ENCODE measurements around the gene SSBP3. TPM values are rescaled to one million over a fixed set of nuclear protein-coding genes. Genes with fewer than 3 reads are reported as not detected.
A peak's percentile ranks its signal among the peaks of the same experiment; 100 is the strongest.

Gene SSBP3
- total and polyA plus RNA-seq, 5 experiments from 2014 or later, result 16.1 to 93.8 (median 19.8) TPM

DNA sequence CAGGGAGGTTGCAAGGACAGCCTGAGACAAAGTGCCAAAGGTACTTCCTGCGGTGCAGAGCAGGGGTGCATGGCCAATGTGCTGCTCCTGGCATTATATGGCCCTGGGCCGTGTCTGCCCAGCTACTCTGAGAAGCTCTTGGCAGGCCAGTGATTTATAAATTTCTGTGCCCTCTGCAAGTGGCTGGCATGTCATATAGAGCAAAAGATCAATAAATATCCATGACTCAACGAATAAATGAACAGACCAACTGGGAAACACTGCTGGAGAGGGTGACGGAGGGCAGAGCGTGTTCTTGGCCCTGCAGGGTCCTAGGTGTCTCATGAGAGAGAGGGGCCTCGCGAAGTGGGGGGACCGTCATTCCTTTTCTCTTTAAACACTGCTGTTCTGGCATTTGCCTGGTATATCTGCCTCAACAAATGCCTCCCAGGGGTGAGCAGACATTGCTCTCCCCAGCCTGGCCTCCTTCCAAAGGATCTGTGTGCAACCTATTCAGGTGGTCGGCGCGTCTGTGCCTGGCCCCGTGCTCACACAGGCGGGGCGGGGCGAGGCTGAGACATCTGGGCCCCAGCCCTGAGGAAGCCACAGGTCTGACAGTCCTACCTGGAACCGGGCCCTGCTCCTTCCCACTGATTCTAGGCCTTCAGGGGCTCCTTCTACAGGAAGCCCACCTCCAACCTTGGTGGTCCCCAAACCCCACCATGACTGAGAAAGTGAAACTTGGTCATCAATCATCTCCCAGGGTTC, 123.9 kb downstream of the SSBP3 start:
- H3K36me3 Mint-ChIP-seq, result peaks cover 0 to 9% (median 7%) of the 10 kb centered on the region in 3 donors
- peak overlapping the region in 9 of 10 donors; percentile 38 to 77 (median 62) for H3K4me3 Mint-ChIP-seq
- no peak for ATAC-seq
- H3K4me1 Mint-ChIP-seq, result peaks cover 36 to 90% (median 80%) of the 10 kb centered on the region in 4 donors
- DNase-seq, result no peak
- peak overlapping the region; percentile 83 to 98 (median 90) for H3K27ac Mint-ChIP-seq
- H3K9me3 Mint-ChIP-seq, result no peaks in the 10 kb centered on the region
- no peaks in the 10 kb centered on the region for H3K27me3 Mint-ChIP-seq
- POLR2A ChIA-PET, result interaction anchor here (0.7 kb wide), 2 partner anchors 20 to 520 kb away, joined by 3 to 5 read pairs; no protein-coding TSS in a partner anchor

DNA sequence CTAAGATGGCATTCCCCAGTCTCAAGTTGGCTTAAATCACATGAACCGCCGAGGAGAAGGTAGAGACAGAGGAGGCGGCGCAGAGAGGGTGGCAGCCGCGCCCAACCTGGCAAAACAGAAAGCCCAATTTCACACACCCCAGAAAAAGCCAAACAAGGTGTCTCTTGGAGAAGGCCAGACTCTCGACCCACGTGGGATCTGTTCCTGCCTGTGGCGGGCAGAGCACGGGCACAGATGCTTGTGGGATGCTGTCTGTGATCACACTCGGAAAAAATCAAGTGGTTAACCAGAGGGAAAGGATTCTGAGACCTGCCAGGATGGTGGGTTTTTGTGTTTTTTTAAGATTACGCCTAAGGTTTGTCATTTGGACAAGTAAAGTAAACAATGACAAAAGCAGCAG, 125.5 kb downstream of the SSBP3 start:
- DNase-seq (peak in 3 of 10 donors; percentile 14 to 47 (median 19)), ATAC-seq (peak; percentile 33 to 53)
- Mint-ChIP-seq H3K27ac (peak overlapping the region; percentile 91 to 97 (median 94)), H3K36me3 (peaks cover 0 to 14% (median 11%) of the 10 kb centered on the region in 3 donors), H3K4me1 (peaks cover 34 to 87% (median 76%) of the 10 kb centered on the region in 4 donors), H3K27me3 (no peaks in the 10 kb centered on the region), H3K4me3 (peak overlapping the region; percentile 36 to 80 (median 70)), H3K9me3 (no peaks in the 10 kb centered on the region)
- POLR2A ChIA-PET, result no interaction called here

DNA sequence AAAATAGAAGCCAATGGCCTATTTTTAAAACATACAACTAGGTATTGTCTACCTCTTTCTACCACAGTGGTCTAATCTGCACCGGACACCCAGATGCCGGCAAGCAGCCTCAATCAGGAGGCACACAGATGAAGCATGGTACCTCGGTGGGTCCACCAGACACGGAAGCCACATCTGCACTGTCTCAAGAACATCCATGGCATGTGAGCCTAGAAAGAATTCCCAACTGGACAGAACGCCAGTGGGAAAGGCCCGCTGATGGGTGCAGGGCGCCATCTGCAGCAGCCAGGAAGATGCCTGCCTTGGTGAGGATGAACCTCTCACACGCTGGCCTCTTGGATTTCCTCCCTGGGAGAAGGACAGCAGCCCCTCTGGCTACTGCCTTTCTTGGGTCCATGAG, 126.7 kb downstream of the SSBP3 start:
- ATAC-seq, result no peak

DNA sequence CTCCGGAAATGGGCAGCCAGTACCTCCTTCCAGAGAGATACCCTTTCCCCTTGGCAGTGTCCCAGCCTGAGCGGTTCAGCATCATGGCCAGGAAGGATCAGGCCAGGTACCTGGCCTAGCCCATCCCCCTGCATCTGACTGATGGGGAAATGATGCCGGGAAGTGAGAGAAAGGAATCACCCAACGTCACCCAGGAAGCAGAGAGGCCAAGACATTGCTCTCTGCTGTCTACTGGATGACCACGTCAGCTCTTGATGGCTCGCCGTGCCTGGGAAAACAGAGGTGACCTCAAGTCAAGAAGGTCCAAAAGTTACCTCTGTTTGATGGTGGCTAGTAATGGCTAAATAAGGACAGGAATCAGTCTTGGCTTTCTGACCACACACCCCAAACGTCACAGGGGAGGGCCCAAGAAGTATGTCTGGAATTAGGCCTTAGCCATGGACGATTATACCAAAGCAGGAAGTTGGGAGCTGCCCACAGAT, 127.2 kb downstream of the SSBP3 start:
- POLR2A ChIA-PET, result interaction anchor here (0.8 kb wide), 1 partner anchor 16 kb away, joined by 4 read pairs; no protein-coding TSS in a partner anchor
- peaks cover 40 to 88% (median 69%) of the 10 kb centered on the region in 4 donors for H3K4me1 Mint-ChIP-seq
- H3K27me3 Mint-ChIP-seq, result no peaks in the 10 kb centered on the region
- peak overlapping the region in 1 of 10 donors; percentile 6 for H3K4me3 Mint-ChIP-seq
- H3K36me3 Mint-ChIP-seq, result peaks cover 0 to 14% (median 11%) of the 10 kb centered on the region in 3 donors
- no peaks in the 10 kb centered on the region for H3K9me3 Mint-ChIP-seq
- DNase-seq, result no peak
- peak overlapping the region in 4 of 10 donors; percentile 29 to 92 (median 56) for H3K27ac Mint-ChIP-seq
- ATAC-seq, result no peak

More for the DNA sequence above, 126.7 kb downstream of the SSBP3 start:
- Mint-ChIP-seq H3K4me1 (peaks cover 40 to 88% (median 72%) of the 10 kb centered on the region in 4 donors), H3K27ac (peak overlapping the region in 9 of 10 donors; percentile 82 to 97 (median 94)), H3K9me3 (no peaks in the 10 kb centered on the region), H3K36me3 (peaks cover 0 to 14% (median 11%) of the 10 kb centered on the region in 3 donors), H3K4me3 (no peak overlapping the region), H3K27me3 (no peaks in the 10 kb centered on the region)
- POLR2A ChIA-PET, result no interaction called here
- no peak for DNase-seq

DNA sequence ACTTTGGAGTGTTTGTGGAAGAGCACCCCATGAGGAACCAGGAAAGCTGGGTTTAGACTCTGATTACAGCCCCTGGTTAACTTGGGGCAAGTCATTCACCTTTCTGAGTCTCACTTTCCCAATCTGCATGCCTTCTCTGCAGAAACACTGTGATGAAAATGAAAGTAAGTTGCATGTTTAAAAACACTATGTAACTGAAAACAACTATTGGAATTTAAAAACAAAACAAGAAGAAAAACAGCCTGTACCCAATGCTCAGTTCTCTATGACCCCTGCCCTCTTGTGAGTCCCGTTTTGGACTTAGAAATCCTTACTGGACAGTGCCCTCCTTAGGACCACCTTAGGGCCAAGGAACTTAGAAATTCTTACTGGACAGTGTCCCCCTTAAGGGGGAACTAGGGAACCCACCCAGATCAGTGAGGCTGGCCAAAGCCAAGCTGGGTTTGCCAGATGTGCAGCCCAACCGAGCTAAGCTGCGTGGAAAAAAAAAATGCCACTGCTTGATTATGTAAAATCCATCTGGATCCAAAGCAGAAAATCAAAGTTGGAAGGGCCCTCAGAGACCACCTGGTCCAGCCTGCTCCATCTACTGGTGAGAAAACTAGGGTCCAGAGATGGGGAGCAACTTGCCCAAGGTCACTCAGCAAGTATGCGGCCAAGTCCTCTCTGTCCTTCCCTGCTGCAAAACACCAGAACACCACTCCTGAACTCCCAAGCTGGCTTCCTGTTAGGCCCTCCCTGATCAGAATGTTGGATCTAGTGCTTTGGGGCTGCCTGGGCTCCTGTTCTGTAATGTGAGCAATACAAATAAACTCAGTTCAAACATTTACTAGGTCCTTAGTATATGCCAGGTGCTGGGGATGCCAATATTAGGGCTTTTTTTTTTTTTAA, 128.5 kb downstream of the SSBP3 start:
- peak overlapping the region; percentile 25 to 86 (median 64) for H3K4me3 Mint-ChIP-seq
- POLR2A ChIA-PET, result interaction anchor here (0.7 to 1.1 kb wide), 3 partner anchors 20 to 130 kb away, joined by 3 read pairs; no protein-coding TSS in a partner anchor
- ATAC-seq, result no peak
- peaks cover 38 to 88% (median 64%) of the 10 kb centered on the region in 4 donors for H3K4me1 Mint-ChIP-seq
- peaks cover 0 to 16% (median 11%) of the 10 kb centered on the region in 3 donors for H3K36me3 Mint-ChIP-seq
- H3K9me3 Mint-ChIP-seq, result no peaks in the 10 kb centered on the region
- H3K27ac Mint-ChIP-seq, result peak overlapping the region; percentile 81 to 96 (median 89)
- no peaks in the 10 kb centered on the region for H3K27me3 Mint-ChIP-seq
- no peak for DNase-seq

DNA sequence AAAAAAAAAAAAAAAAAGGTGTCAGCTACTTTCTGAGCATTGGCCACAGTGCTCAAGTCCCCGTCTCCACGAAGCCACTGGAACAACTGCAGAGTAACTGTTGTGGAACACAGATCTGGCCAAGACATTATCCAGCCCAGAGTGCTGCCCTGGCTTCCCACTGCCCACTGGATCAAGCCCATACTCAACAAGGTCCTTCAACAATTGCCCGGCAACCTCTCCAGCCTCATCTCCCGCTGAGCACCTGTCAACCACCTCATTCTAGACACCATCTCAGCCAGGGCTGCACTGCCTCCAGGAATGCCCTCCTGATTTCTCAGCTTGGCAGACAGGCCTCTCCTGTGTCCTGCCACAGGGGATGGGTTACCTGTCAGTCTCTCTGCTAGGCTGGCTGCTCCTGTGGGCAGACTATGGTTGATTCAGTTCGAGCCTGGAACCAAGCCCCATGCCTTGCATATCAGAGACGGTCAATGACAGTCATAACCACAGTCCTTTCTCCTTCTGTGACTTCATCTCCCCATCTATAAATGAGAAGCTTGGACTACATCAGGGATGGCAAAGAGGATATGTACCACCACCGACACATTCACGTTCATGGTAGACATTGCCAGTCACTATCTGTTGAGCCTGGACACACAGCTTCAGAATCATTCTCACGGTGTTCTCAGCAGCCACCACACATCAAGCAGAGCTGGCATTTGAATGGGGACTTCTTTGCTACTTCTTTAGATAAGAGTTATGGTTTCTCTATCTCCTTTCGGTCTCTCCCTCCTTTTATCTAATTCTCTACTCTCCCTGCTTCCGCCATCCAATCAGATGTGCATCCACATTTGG, 129.4 kb downstream of the SSBP3 start:
- POLR2A ChIA-PET, result interaction anchor here (1.1 kb wide), 1 partner anchor 130 kb away, joined by 3 read pairs; no protein-coding TSS in a partner anchor
- H3K27ac Mint-ChIP-seq, result peak overlapping the region; percentile 81 to 96 (median 89)
- DNase-seq (no peak), ATAC-seq (no peak)
- peaks cover 0 to 16% (median 11%) of the 10 kb centered on the region in 3 donors for H3K36me3 Mint-ChIP-seq
- peak overlapping the region; percentile 25 to 86 (median 64) for H3K4me3 Mint-ChIP-seq
- no peaks in the 10 kb centered on the region for H3K27me3 Mint-ChIP-seq
- no peaks in the 10 kb centered on the region for H3K9me3 Mint-ChIP-seq
- H3K4me1 Mint-ChIP-seq, result peaks cover 37 to 83% (median 57%) of the 10 kb centered on the region in 4 donors

DNA sequence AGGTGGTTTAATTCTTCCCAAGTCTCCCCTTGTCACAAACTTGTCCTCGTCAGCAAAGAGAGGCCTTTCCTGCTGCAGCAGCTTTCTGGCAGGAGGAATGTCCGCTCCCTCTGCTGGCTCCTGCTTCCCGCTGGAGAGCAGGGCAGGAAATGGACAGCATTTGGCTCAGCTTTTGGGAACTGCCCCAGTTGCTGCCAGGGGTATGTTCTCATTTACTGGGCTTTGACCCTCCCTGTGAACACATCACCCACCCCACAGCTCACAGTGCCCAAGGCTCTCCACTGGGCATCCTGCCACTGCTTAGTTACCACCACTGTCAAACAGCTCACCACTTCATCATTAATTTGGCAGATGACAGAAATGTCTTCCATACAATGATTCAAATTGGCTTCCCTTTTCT, 130.8 kb downstream of the SSBP3 start:
- Mint-ChIP-seq H3K27me3 (no peaks in the 10 kb centered on the region), H3K36me3 (peaks cover 0 to 10% (median 9%) of the 10 kb centered on the region in 3 donors), H3K4me1 (peaks cover 34 to 82% (median 52%) of the 10 kb centered on the region in 4 donors), H3K9me3 (no peaks in the 10 kb centered on the region), H3K4me3 (peak overlapping the region in 1 of 10 donors; percentile 14), H3K27ac (peak overlapping the region in 5 of 10 donors; percentile 13 to 63 (median 52))
- ATAC-seq (no peak), DNase-seq (no peak)
- POLR2A ChIA-PET, result no interaction called here

DNA sequence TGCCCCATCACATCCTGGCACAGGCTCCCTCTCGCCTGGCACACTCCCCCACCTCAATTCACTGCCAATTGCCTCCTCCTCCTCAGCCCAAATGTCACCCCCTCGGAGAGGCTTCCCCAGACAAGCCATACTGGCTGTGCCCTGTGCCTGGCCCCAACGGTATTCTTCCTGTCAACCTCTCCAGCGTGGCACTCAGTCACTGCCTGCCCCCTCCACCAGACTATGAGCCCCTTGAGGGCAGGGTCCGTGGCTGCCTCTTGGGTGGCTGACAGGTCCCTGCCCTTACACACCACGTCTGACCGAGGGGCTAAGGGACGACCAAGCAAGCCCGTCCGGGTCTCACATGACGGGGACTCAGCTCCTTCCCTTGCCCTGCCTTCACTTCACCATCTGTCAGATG, 131.3 kb downstream of the SSBP3 start:
- ATAC-seq, result no peak
- no peaks in the 10 kb centered on the region for H3K27me3 Mint-ChIP-seq
- POLR2A ChIA-PET, result no interaction called here
- H3K4me3 Mint-ChIP-seq, result peak overlapping the region in 2 of 10 donors; percentile 26 to 29
- peaks cover 35 to 82% (median 50%) of the 10 kb centered on the region in 4 donors for H3K4me1 Mint-ChIP-seq
- H3K9me3 Mint-ChIP-seq, result no peaks in the 10 kb centered on the region
- no peak for DNase-seq
- H3K36me3 Mint-ChIP-seq, result peaks cover 0 to 6% (median 4%) of the 10 kb centered on the region in 3 donors
- peak overlapping the region in 8 of 10 donors; percentile 13 to 82 (median 66) for H3K27ac Mint-ChIP-seq

DNA sequence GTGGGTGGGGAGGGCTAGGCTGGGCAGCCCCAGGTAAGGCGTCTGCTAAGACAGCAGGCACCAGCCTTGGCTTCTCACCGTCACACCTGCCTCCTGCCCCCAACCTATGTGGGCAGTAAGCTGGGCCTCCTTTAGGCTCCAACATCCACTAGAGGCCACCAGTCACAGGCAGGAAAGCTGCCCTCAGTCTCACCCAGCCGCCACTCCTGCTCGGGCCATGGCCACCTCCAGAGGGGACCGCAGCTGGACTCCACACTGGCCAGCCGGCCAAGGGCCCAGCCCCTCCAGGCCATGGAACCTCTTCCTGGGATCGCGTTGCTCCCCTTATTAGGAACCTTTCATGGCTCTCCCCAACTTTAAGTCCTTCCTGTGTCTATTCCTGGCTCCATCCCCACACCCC, 131.7 kb downstream of the SSBP3 start:
- Mint-ChIP-seq H3K4me1 (peaks cover 33 to 82% (median 49%) of the 10 kb centered on the region in 4 donors), H3K36me3 (peaks cover 0 to 6% (median 4%) of the 10 kb centered on the region in 3 donors), H3K27me3 (no peaks in the 10 kb centered on the region), H3K4me3 (peak overlapping the region in 1 of 10 donors; percentile 29), H3K9me3 (no peaks in the 10 kb centered on the region), H3K27ac (peak overlapping the region in 7 of 10 donors; percentile 42 to 82 (median 67))
- DNase-seq (no peak), ATAC-seq (no peak)
- POLR2A ChIA-PET, result interaction anchor here (2.0 kb wide), 1 partner anchor 11 kb away, joined by 5 read pairs; no protein-coding TSS in a partner anchor

DNA sequence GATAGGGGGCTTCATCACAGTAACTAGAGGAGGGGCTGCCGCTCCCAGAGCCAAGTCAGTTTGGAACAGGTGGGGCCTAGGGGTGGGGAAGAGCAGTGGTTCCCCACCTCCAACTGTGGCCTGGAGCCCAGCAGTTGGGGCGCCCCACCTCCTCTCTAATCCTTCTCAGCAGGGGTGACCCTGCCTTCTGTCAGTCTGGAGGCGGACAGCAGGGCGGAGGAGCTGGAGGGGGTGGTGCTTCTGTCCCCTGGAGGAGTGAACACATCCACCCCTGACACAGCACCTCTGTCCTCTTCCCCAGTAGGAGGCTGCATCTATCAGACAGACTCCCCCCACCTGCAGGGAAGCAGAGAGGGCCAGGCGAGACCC, 132.4 kb downstream of the SSBP3 start:
- Mint-ChIP-seq H3K36me3 (peaks cover 0 to 6% (median 4%) of the 10 kb centered on the region in 3 donors), H3K4me1 (peaks cover 34 to 80% (median 51%) of the 10 kb centered on the region in 4 donors), H3K9me3 (no peaks in the 10 kb centered on the region), H3K4me3 (peak overlapping the region in 1 of 10 donors; percentile 75), H3K27ac (peak overlapping the region in 3 of 10 donors; percentile 11 to 60 (median 51)), H3K27me3 (no peaks in the 10 kb centered on the region)
- ATAC-seq (no peak), DNase-seq (no peak)
- POLR2A ChIA-PET, result interaction anchor here (2.0 to 2.4 kb wide), 2 partner anchors 11 to 132 kb away, joined by 5 to 6 read pairs; partner anchors contain the start of gene SSBP3

DNA sequence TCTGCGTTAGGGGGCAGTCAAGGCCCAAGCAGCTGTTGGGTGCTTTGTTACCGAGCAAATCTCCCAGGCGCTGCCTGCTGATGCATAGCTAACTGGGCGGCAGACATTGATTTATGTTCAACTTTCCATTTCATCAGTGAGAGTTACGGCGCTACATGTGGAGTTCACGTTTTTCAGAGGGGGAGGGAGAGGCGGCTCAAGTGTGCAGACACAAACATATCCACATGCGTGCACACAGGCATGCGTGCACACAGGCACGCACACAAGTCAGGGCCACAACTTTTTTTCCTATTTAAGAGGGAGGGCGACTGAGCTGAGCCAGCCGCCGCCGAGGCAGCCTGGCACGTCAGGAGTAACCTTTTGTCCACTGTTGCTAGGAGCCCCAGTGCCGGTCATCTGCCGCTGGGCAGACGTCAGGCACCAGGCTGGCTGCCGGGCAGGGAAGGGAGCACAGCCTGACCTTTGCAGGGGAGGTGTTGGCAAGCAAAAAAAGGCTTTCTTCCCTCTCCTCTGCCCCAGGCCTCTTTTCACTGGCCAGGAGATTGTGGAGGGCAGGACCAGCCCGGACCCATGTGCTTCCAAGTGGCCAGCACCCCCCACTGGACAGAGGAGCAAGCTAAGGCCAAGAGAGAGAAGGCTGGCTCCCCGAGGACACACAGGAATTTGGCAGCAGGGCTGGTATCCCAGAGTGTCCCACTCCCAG, 133.0 kb downstream of the SSBP3 start:
- Mint-ChIP-seq H3K9me3 (no peaks in the 10 kb centered on the region), H3K4me3 (peak overlapping the region in 1 of 10 donors; percentile 75), H3K27ac (peak overlapping the region in 7 of 10 donors; percentile 2 to 82 (median 52)), H3K4me1 (peaks cover 34 to 81% (median 51%) of the 10 kb centered on the region in 4 donors), H3K27me3 (no peaks in the 10 kb centered on the region), H3K36me3 (peaks cover 0 to 6% (median 4%) of the 10 kb centered on the region in 3 donors)
- POLR2A ChIA-PET, result interaction anchor here (0.9 to 2.4 kb wide), 3 partner anchors 12 to 133 kb away, joined by 4 to 6 read pairs (median 5); partner anchors contain the start of gene SSBP3
- ATAC-seq, result peak in 1 of 2 donors; percentile 39
- no peak for DNase-seq

Data from naive thymus-derived CD8-positive, alpha-beta T cell (primary cell).